GM19372 (cell line): Measurements from ENCODE around the gene PLD4.
A peak's percentile ranks its signal among the peaks of the same experiment; 100 is the strongest.

ENCODE experiments used
- ATAC-seq: cut with Tn5 transposase; IDR thresholded peaks from one replicate; pipeline ENCODE4 v1.9.1; 2021; ENCODE audit warnings: mild to moderate bottlenecking, low read depth, moderate library complexity; ENCODE audit not compliant: unreplicated experiment

The PLD4 gene

GRCh38 chr14:104973135-104973384, 48.4 kb downstream of the PLD4 start:
- ATAC-seq: no peak

- ATAC-seq: no peak
Observed at GRCh38 chr14:104973385-104974145, 48.9 kb downstream of the PLD4 start.

- ATAC-seq: no peak
Observed at GRCh38 chr14:104974146-104974541, 49.5 kb downstream of the PLD4 start.

- no peak for ATAC-seq
Observed at GRCh38 chr14:104974665-104975390, 50.1 kb downstream of the PLD4 start.

GRCh38 chr14:104975481-104976197, 51.0 kb downstream of the PLD4 start:
- no peak for ATAC-seq

GRCh38 chr14:104976198-104977007, 51.7 kb downstream of the PLD4 start:
- ATAC-seq: peak; percentile 69

GRCh38 chr14:104977008-104977680, 52.5 kb downstream of the PLD4 start:
- ATAC-seq: no peak

GRCh38 chr14:104977681-104978653, 53.3 kb downstream of the PLD4 start, which contains the start of gene AHNAK2:
Gene AHNAK2, minus strand, starts transcription at chr14:104978374. Its CDS starts 137 bp downstream, at chr14:104978237.
- ATAC-seq: no peak

- ATAC-seq: no peak
Observed at GRCh38 chr14:104978746-104979691, 54.3 kb downstream of the PLD4 start.

GRCh38 chr14:104979758-104980610, 55.3 kb downstream of the PLD4 start:
- ATAC-seq: no peak

- ATAC-seq: no peak
Observed at GRCh38 chr14:104980611-104981531, 56.2 kb downstream of the PLD4 start.

- no peak for ATAC-seq
Observed at GRCh38 chr14:104981699-104982541, 57.2 kb downstream of the PLD4 start.

GRCh38 chr14:104982548-104983230, 58.0 kb downstream of the PLD4 start:
- no peak for ATAC-seq
